Vagina (tissue), 2 donors: ENCODE results near the gene BGN. TPM values are rescaled to one million over a fixed set of nuclear protein-coding genes. Genes with fewer than 3 reads are reported as not detected.
A peak's percentile ranks its signal among the peaks of the same experiment; 100 is the strongest.

Experiments
- DNase-seq, 2 donors: peaks; one replicate each; pipeline ENCODE4 v3.0.0-alpha.2; 2017; ENCODE audit errors: extremely low spot score in 2 of 2
- H3K27ac ChIP-seq: fragments of 200-600 bp; sonication (generic); one replicate; pipeline ENCODE4 v1.5.1; 2019
- H3K27me3 ChIP-seq: fragments of 200-600 bp; sonication (generic); one replicate; pipeline ENCODE4 v1.5.1; 2019
- H3K36me3 ChIP-seq, 2 donors: fragments of 200-600 bp; sonication (generic); one replicate each; pipeline ENCODE4 v1.5.1; 2017 to 2019
- H3K4me1 ChIP-seq: fragments of 200-600 bp; sonication (generic); one replicate; pipeline ENCODE4 v1.5.1; 2019
- H3K4me3 ChIP-seq, 2 donors: fragments of 200-600 bp; sonication (generic); 1 replicate in 1 of 2; 2 replicates in 1 of 2; pipeline ENCODE4 v1.5.1; 2016 to 2019
- H3K9me3 ChIP-seq: fragments of 200-600 bp; sonication (generic); one replicate; pipeline ENCODE4 v1.5.1; 2019
- POLR2A ChIP-seq, 2 donors: fragments of 450-650 bp; IDR thresholded peaks; one replicate each; pipeline ENCODE4 v1.6.1; 2017; ENCODE audit warnings: antibody characterized with exemption in 2 of 2, mild to moderate bottlenecking in 2 of 2, moderate library complexity in 2 of 2
- POLR2AphosphoS5 ChIP-seq, 2 donors: sonication (generic); formaldehyde crosslinking; IDR thresholded peaks; one replicate each; pipeline ENCODE4 v1.9.0; 2017; ENCODE audit warnings: antibody characterized with exemption in 2 of 2, mild to moderate bottlenecking in 2 of 2, low read depth in 1 of 2; ENCODE audit not compliant: insufficient read depth in 1 of 2
- intact Hi-C: fragments of 100-400 bp; cut with DNase I; formaldehyde crosslinking; loops from one replicate; pipeline ENCODE4 v1.15.1; 2023
- total RNA-seq: library from RNA; depleted of rRNA; stranded (reverse); fragments of >200 nt; gene quantifications from one replicate; pipeline ENCODE4 v1.2.3, GENCODE V29; 2016
- TF ChIP-seq, protein P1 (sequence below), 3 experiments: fragments of 450-650 bp in 2 of 3; fragments of 200-600 bp in 1 of 3; sonication (generic) in 1 of 3; IDR thresholded peaks; one replicate each; pipeline ENCODE4 v1.5.1; 2017 to 2019; ENCODE audit warnings: antibody characterized with exemption in 3 of 3, mild to moderate bottlenecking in 2 of 3, moderate library complexity in 2 of 3

BGN gene
- total RNA-seq, 1 donor from 2014 or later = 106 TPM

DNA sequence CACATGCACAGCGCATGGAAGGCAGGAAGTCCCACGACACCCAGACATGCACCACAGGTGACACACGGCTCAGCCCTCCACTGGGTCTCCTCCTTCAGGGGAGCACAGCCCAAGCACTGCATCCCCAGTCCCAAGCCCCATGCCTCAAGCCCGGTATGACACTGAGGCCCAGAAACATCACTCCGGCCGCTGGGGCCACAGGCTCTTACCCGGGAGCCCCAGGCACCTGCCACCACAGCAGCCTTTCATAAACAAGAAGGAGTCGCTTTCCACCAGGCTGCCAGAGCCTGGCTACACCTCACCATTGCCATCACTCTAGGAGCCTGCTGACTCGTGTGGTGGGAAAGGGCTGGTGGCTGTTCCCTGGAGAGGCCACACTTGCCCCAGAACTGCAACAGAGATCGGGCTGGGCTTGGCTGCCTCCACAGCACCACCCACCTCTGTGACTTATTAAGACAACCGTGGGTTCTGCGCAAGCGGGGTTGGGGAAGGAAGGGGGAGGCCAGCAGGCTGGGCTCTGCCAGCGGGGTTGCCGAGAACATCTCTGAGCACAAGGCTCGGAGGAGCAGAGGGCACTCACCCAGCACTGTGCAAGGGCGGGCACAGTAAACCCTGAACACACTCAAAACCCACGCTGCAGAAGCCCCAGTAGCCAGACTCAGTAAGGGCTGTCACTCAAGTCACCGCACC is 28.9 kb upstream of the BGN start:
- TF ChIP-seq POLR2AphosphoS5 (IDR thresholded peaks at IDR 0.05; ENCODE audit: insufficient read depth in 1 of 2, low read depth in 1 of 2) (no peak), POLR2A (IDR thresholded peaks at IDR 0.05) (no peak)
- TF ChIP-seq, protein P1, sequence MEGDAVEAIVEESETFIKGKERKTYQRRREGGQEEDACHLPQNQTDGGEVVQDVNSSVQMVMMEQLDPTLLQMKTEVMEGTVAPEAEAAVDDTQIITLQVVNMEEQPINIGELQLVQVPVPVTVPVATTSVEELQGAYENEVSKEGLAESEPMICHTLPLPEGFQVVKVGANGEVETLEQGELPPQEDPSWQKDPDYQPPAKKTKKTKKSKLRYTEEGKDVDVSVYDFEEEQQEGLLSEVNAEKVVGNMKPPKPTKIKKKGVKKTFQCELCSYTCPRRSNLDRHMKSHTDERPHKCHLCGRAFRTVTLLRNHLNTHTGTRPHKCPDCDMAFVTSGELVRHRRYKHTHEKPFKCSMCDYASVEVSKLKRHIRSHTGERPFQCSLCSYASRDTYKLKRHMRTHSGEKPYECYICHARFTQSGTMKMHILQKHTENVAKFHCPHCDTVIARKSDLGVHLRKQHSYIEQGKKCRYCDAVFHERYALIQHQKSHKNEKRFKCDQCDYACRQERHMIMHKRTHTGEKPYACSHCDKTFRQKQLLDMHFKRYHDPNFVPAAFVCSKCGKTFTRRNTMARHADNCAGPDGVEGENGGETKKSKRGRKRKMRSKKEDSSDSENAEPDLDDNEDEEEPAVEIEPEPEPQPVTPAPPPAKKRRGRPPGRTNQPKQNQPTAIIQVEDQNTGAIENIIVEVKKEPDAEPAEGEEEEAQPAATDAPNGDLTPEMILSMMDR (IDR thresholded peaks at IDR 0.05) = no peak
- intact Hi-C loops = no loop called here
- Histone ChIP-seq H3K9me3 (no peaks in the 10 kb centered on the region), H3K27ac (no peak overlapping the region), H3K36me3 (no peaks in the 10 kb centered on the region), H3K4me3 (no peak overlapping the region), H3K27me3 (no peaks in the 10 kb centered on the region), H3K4me1 (peaks cover 12% of the 10 kb centered on the region)
- no peak for DNase-seq

DNA sequence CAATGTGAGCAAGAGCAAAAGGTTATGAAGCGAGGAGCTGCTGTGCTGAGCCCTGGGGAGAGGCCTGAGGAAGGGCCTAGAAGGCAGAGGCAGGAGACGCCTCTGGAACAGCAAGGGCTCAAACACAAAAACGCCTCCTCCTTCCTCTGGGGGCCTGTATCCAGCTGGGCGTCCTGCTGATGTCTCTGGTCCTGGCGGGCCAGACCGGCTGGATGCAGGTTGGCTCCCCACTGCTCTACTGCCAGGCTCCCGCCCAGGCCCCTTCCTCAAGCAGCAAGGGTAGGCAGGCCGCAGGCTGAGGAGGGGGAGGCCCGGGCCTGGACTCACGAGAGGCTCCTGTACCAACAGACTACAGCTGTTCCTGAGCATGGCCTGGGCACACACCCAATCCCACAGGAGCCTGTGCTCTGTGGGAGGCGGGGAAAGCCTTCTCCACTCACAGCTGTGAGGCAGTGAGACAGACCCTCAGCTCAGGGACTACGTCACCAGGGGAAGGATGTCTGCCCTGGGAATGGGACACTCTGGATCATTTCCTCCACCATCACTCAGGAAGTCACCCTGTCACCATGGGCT is 26.7 kb upstream of the BGN start:
- Histone ChIP-seq H3K4me1 (peaks cover 12% of the 10 kb centered on the region), H3K27ac (no peak overlapping the region), H3K9me3 (no peaks in the 10 kb centered on the region), H3K4me3 (no peak overlapping the region), H3K36me3 (no peaks in the 10 kb centered on the region), H3K27me3 (no peaks in the 10 kb centered on the region)
- intact Hi-C loops = no loop called here
- DNase-seq = no peak
- TF ChIP-seq POLR2AphosphoS5 (IDR thresholded peaks at IDR 0.05; ENCODE audit: insufficient read depth in 1 of 2, low read depth in 1 of 2) = no peak
- no peak for TF ChIP-seq POLR2A (IDR thresholded peaks at IDR 0.05)
- TF ChIP-seq, protein P1 (IDR thresholded peaks at IDR 0.05) = no peak

DNA sequence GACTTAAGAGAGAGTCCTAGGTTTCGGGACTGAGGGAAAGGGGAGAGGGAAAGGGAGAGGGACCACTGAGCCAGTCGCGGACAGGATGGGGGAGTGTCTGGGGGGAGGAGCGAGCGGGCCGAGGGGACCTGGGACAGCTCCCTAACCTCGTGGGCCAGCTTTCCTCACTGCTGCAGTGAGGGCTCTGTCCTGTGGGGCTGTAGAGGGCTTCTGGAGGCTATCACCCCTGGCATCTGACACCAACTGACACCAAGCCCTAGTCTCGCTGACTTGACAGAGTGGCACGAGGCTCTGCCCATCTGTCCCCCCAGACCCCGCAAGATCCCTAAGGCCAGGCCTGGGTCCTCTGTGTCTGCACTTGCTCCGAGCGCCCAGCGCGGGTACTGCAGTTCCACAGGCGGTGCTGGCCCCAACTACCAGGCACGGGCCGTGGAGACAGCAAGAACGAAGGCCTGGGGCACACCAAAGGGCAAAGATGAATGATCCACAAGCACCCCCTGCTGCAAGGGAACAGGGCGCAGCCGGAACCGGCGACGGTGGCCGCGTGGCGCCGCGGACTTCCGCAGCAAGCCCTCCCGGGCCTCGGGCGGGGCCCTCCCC is 24.9 kb upstream of the BGN start:
- no peak for DNase-seq
- no peaks in the 10 kb centered on the region for H3K36me3 ChIP-seq
- no peak for TF ChIP-seq POLR2A (IDR thresholded peaks at IDR 0.05)
- TF ChIP-seq POLR2AphosphoS5 (IDR thresholded peaks at IDR 0.05; ENCODE audit: insufficient read depth in 1 of 2, low read depth in 1 of 2) = no peak
- TF ChIP-seq, protein P1 (IDR thresholded peaks at IDR 0.05) = no peak
- H3K4me3 ChIP-seq = peak overlapping the region; percentile 51
- H3K27ac ChIP-seq = peak overlapping the region; percentile 65
- intact Hi-C loops = loop anchor here (2.0 to 5.0 kb wide), 2 partner anchors 25 to 37 kb away; partner anchors contain the start of gene BGN
- H3K4me1 ChIP-seq = peaks cover 12% of the 10 kb centered on the region
- H3K9me3 ChIP-seq = no peaks in the 10 kb centered on the region
- no peaks in the 10 kb centered on the region for H3K27me3 ChIP-seq

DNA sequence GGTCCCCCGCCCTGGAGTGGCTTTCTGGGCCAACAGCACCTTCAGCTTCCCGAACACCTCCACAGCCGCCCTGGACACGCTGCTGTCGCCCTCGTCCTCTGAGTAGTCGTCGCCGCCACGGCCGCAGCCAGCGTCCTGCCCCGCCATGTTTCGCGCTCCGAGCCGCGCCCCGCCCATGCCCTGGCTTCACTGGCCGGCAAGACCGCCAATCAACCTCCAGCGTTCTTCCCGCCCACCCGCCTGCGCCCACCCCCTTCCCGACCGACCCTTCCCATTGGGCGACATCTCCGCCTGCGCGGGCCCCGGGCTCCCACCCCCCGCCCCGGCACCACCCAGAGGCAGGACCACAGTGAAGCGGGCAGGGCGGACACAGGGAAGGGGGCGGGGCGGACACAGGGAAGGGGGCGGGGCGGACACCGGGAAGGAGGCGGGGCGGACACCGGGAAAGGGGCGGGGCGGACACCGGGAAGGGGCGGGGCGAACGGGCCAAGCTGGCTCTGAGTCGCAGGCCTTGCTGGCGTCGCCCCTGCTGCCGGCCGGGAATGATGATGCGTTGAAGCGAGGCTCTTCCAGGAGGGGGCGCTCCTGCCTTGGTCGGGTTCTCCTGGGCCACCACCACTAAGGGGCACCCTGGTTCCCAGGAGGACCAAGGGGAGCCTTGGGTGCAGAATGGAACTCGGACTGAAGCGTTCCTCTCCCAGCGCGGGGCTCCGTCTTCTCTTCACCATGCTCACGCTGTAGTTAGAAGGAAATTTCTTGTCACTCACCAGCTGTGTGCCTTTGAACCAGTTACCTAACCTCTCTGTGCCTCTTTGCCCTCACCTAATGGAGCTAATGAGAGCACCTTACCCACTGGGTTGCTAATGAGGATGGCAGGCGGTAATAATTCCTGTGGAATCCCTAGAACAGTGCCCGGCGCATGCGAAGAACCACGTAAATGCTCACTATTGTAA is 24.1 kb upstream of the BGN start, which contains the start of gene HAUS7:
HAUS7 (minus strand) TSS at position 166 of the 953 bp plus-strand sequence; CDS start at position 147, 19 bp downstream.
- H3K36me3 ChIP-seq = no peaks in the 10 kb centered on the region
- H3K9me3 ChIP-seq = no peaks in the 10 kb centered on the region
- peak in 1 of 2 donors; percentile 94 for DNase-seq
- peaks cover 15% of the 10 kb centered on the region for H3K4me1 ChIP-seq
- TF ChIP-seq POLR2AphosphoS5 (IDR thresholded peaks at IDR 0.05; ENCODE audit: insufficient read depth in 1 of 2, low read depth in 1 of 2) = peak in 1 of 2 donors; percentile 40
- TF ChIP-seq, protein P1 (IDR thresholded peaks at IDR 0.05) = peak; percentile 10 to 61 (median 39)
- no peak for TF ChIP-seq POLR2A (IDR thresholded peaks at IDR 0.05)
- intact Hi-C loops = loop anchor here (2.0 to 5.0 kb wide), 2 partner anchors 24 to 37 kb away; partner anchors contain the start of gene BGN
- H3K27ac ChIP-seq = peak within 1 kb of the TSS; percentile 65
- peak within 1 kb of the TSS; percentile 51 for H3K4me3 ChIP-seq
- H3K27me3 ChIP-seq = no peaks in the 10 kb centered on the region
